OCI-LY1 (cell line): Measurements from ENCODE around the gene ARFGAP1.

Experiments
- H2AFZ ChIP-seq: fragments of 200-600 bp; sonication (generic), shearing (Covaris generic); 2 replicates; pipeline ENCODE4 v1.6.0; 2014; ENCODE audit warnings: antibody characterized with exemption, mild to moderate bottlenecking, low read length
- H3F3A ChIP-seq: fragments of 200-600 bp; sonication (generic), shearing (Covaris generic); 2 replicates; pipeline ENCODE4 v1.6.0; 2014; ENCODE audit warnings: mild to moderate bottlenecking, antibody characterized with exemption, low read length, moderate library complexity; ENCODE audit not compliant: insufficient read depth
- H3K27ac ChIP-seq: fragments of 200-600 bp; sonication (generic); 2 replicates; pipeline ENCODE4 v1.5.1; 2014; ENCODE audit warnings: low read length, mixed run types, mild to moderate bottlenecking, low read depth; ENCODE audit not compliant: poor library complexity, severe bottlenecking
- H3K27me3 ChIP-seq: fragments of 200-600 bp; sonication (generic); 2 replicates; pipeline ENCODE4 v1.6.0; 2014; ENCODE audit warnings: antibody characterized with exemption, mild to moderate bottlenecking, low read length, moderate library complexity; ENCODE audit not compliant: insufficient read depth
- H3K36me3 ChIP-seq: fragments of 200-600 bp; sonication (generic); 2 replicates; pipeline ENCODE4 v1.6.1; 2014; ENCODE audit warnings: mild to moderate bottlenecking, antibody characterized with exemption, low read length, moderate library complexity, mixed read lengths; ENCODE audit not compliant: insufficient read depth
- H3K4me1 ChIP-seq: fragments of 200-600 bp; sonication (generic); 2 replicates; pipeline ENCODE4 v1.5.1; 2014; ENCODE audit warnings: mild to moderate bottlenecking, low read length, moderate library complexity; ENCODE audit not compliant: insufficient read depth, severe bottlenecking
- H3K4me2 ChIP-seq: fragments of 200-600 bp; sonication (generic), shearing (Covaris generic); 2 replicates; pipeline ENCODE4 v1.6.1; 2014; ENCODE audit warnings: low read length
- H3K4me3 ChIP-seq: fragments of 200-600 bp; sonication (generic); 2 replicates; pipeline ENCODE4 v1.5.1; 2014; ENCODE audit warnings: low read length, low read depth, mild to moderate bottlenecking, mixed read lengths; ENCODE audit not compliant: poor library complexity, severe bottlenecking
- H3K79me2 ChIP-seq: fragments of 200-600 bp; shearing (Covaris generic); 2 replicates; pipeline ENCODE4 v1.6.1; 2016; ENCODE audit warnings: mixed run types, low read length, mixed read lengths; ENCODE audit not compliant: insufficient read depth
- H3K9ac ChIP-seq: fragments of 200-600 bp; sonication (generic), shearing (Covaris generic); 2 replicates; pipeline ENCODE4 v1.6.1; 2014; ENCODE audit warnings: mild to moderate bottlenecking, low read length, mixed read lengths
- H3K9me2 ChIP-seq: fragments of 200-600 bp; sonication (generic), shearing (Covaris generic); 2 replicates; pipeline ENCODE4 v1.6.1; 2014; ENCODE audit warnings: low read depth, mild to moderate bottlenecking, low read length, mixed read lengths
- H3K9me3 ChIP-seq: fragments of 200-600 bp; shearing (Covaris generic); 2 replicates; pipeline ENCODE4 v1.6.1; 2014; ENCODE audit warnings: low read length, mixed read lengths
- H4K20me1 ChIP-seq: fragments of 200-600 bp; sonication (generic), shearing (Covaris generic); 2 replicates; pipeline ENCODE4 v1.6.0; 2016; ENCODE audit warnings: mild to moderate bottlenecking, low read length; ENCODE audit not compliant: insufficient read depth
- CTCF ChIP-seq: fragments of 200-600 bp; sonication (generic), shearing (Covaris generic); IDR thresholded peaks from 2 replicates; pipeline ENCODE4 v1.5.1; 2017; ENCODE audit warnings: mild to moderate bottlenecking, antibody characterized with exemption, low read length, moderate library complexity, mixed read lengths
- EZH2 ChIP-seq: fragments of 200-600 bp; sonication (generic), shearing (Covaris generic); IDR thresholded peaks from 2 replicates; pipeline ENCODE4 v1.8.0; 2017; ENCODE audit warnings: borderline replicate concordance, mixed run types, mild to moderate bottlenecking, antibody characterized with exemption, low read length, moderate library complexity, mixed read lengths

The ARFGAP1 gene

GRCh38 chr20:63270606-63271325 lies 1.8 kb upstream of the ARFGAP1 start:
- no peaks in the 10 kb centered on the region for H3F3A ChIP-seq
- peaks cover 16% of the 10 kb centered on the region for H3K4me1 ChIP-seq
- H3K4me3 ChIP-seq, result no peak overlapping the region
- no peak overlapping the region for H3K27ac ChIP-seq
- no peaks in the 10 kb centered on the region for H3K27me3 ChIP-seq
- TF ChIP-seq CTCF, result no peak
- TF ChIP-seq EZH2, result no peak
- H3K9me3 ChIP-seq, result no peaks in the 10 kb centered on the region
- no peaks in the 10 kb centered on the region for H3K9me2 ChIP-seq
- H3K4me2 ChIP-seq, result no peak overlapping the region
- no peak overlapping the region for H3K9ac ChIP-seq
- H4K20me1 ChIP-seq, result no peaks in the 10 kb centered on the region
- no peaks in the 10 kb centered on the region for H3K36me3 ChIP-seq
- no peak overlapping the region for H2AFZ ChIP-seq
- H3K79me2 ChIP-seq, result peaks cover 17% of the 10 kb centered on the region

- no peaks in the 10 kb centered on the region for H4K20me1 ChIP-seq
- TF ChIP-seq CTCF (no peak), EZH2 (no peak)
- peak overlapping the region; percentile 100 for H3K4me2 ChIP-seq
- peaks cover 18% of the 10 kb centered on the region; the same call in 1 of the 2 replicates for H3K36me3 ChIP-seq
- H3K27me3 ChIP-seq, result no peaks in the 10 kb centered on the region
- peaks cover 17% of the 10 kb centered on the region for H3K79me2 ChIP-seq
- peak overlapping the region; percentile 94 for H3K4me3 ChIP-seq
- peaks cover 16% of the 10 kb centered on the region for H3K4me1 ChIP-seq
- H3K27ac ChIP-seq, result no peak overlapping the region
- H2AFZ ChIP-seq, result no peak overlapping the region
- H3K9me2 ChIP-seq, result no peaks in the 10 kb centered on the region
- H3K9ac ChIP-seq, result peak overlapping the region; percentile 98
- H3K9me3 ChIP-seq, result no peaks in the 10 kb centered on the region
- no peaks in the 10 kb centered on the region for H3F3A ChIP-seq
Measured at GRCh38 chr20:63273059-63273579, 506 bp downstream of the ARFGAP1 start.

- H3K79me2 ChIP-seq, result peaks cover 17% of the 10 kb centered on the region
- peak overlapping the region; percentile 98 for H3K9ac ChIP-seq
- TF ChIP-seq EZH2 (no peak), CTCF (no peak)
- H4K20me1 ChIP-seq, result no peaks in the 10 kb centered on the region
- H2AFZ ChIP-seq, result no peak overlapping the region
- no peaks in the 10 kb centered on the region for H3K9me3 ChIP-seq
- no peaks in the 10 kb centered on the region for H3K9me2 ChIP-seq
- H3K4me2 ChIP-seq, result peak overlapping the region; percentile 100
- H3K4me1 ChIP-seq, result peaks cover 16% of the 10 kb centered on the region
- H3K36me3 ChIP-seq, result peaks cover 25% of the 10 kb centered on the region
- H3K27ac ChIP-seq, result no peak overlapping the region
- H3F3A ChIP-seq, result no peaks in the 10 kb centered on the region
- peak overlapping the region; percentile 94 for H3K4me3 ChIP-seq
- no peaks in the 10 kb centered on the region for H3K27me3 ChIP-seq
Measured at GRCh38 chr20:63273635-63274380, 1.2 kb downstream of the ARFGAP1 start.
